ENCODE measurements around the gene MYO1F.

Gene MYO1F

GRCh38 chr19:8473648-8474476 lies 103.4 kb downstream of the MYO1F start:
- Mint-ChIP-seq H3K27ac (peak overlapping the region; percentile 68), H3K4me1 (peaks cover 56% of the 10 kb centered on the region), H3K36me3 (ENCODE audit: low read depth) (peaks cover 80% of the 10 kb centered on the region), H3K9me3 (no peaks in the 10 kb centered on the region), H3K27me3 (no peaks in the 10 kb centered on the region), H3K4me3 (no peak overlapping the region)
- DNase-seq: no peak
- no peak for ATAC-seq

Measured in activated naive CD8-positive, alpha-beta T cell treated with anti-CD3 and anti-CD28 coated beads, Interleukin-2, amount 50 U/mL, for 24 hours (primary cell).